Measurements from ENCODE around the gene JAK1. TPM values are rescaled to one million over a fixed set of nuclear protein-coding genes. Genes with fewer than 3 reads are reported as not detected.

JAK1 gene
- total and polyA plus RNA-seq, 2 of the 8 experiments (the other 6 are each of a cell fraction or from before 2014, with no cell fraction given) = 7.8 to 24.5 TPM

DNA sequence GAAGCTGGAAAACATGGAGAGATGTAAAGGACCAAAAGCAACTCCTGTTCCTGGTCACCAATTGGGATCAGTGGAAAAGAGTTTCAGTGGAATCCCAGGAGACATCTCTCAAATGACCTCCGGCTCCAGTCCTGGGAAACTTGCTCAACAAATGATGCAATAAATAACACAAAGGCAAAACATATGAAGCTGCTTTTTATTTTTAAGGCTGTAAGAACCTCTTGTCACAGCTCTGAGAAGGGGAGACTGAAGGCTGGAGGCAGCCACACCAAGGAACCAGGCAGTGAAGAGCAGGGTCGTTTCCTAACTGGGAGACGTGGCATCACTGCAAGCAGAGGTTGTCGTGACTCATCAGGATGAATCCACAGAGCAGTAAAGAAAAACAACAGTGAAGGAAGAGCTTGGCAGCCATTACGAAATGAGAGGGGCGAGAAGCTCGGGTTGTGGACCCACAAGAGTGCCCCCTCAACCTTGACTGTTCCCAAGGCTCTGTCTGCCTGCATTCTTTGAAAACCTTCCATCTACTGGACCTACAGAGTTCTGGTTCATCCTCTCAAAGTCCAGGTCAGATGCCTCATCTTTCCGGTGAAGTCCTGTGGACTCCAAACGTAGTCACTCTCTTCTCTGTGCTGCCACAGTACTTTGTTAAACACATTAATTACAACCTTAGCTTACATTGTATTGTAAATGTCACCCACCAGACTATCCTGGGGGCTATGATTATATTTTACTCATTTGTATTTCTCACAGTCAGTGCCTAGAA is 32.1 kb downstream of the JAK1 start:
- Histone ChIP-seq H3K79me2 (ENCODE audit: control insufficient read depth in 1 of 2, insufficient read depth in 2 of 2, low read length in 2 of 2) (0 out of 4 replicates have a peak, but pooled peaks cover 0 to 6% of the 10 kb centered on the region in 2 experiments), H2AK5ac (ENCODE audit: low read depth, low read length) (no peak overlapping the region), H3K4ac (replicated peaks; ENCODE audit: insufficient read length, low read depth, low read length) (no peak overlapping the region), H3K23ac (ENCODE audit: insufficient read length) (no peak overlapping the region), H3K79me1 (ENCODE audit: low read depth, low read length) (peaks cover 2% of the 10 kb centered on the region; the same call in 1 of the 2 replicates), H2BK15ac (ENCODE audit: low read length) (peak overlapping the region; percentile 11; the same call in 1 of the 2 replicates), H3K9ac (replicated peaks in 1 of 4; ENCODE audit: extremely low read depth in 1 of 4, low read depth in 3 of 4, low read length in 3 of 4) (no peak overlapping the region), H2BK20ac (ENCODE audit: low read length) (0 out of 2 replicates have a peak overlapping the region, but pooled peaks have one; percentile 21), H3K56ac (replicated peaks; ENCODE audit: insufficient read length, low read depth, low read length) (no peak overlapping the region), H4K91ac (replicated peaks; ENCODE audit: insufficient read length, low read length) (no peak overlapping the region), H4K20me1 (replicated peaks in 1 of 2; ENCODE audit: control insufficient read depth in 1 of 2, insufficient read depth in 2 of 2, low read length in 2 of 2) (peaks cover 0 to 2% of the 10 kb centered on the region in 2 experiments), H3K14ac (ENCODE audit: insufficient read length) (no peak overlapping the region), H3K36me3 (ENCODE audit: control insufficient read depth in 2 of 4, insufficient read depth in 4 of 4, low read length in 3 of 4) (no peaks in the 10 kb centered on the region), H2BK12ac (ENCODE audit: low read depth, low read length) (no peak overlapping the region), H3K9me3 (ENCODE audit: insufficient read depth in 2 of 2, low read depth in 1 of 2, low read length in 1 of 2) (no peaks in the 10 kb centered on the region), H4K5ac (ENCODE audit: insufficient read length, low read depth, low read length) (no peak overlapping the region), H4K8ac (ENCODE audit: extremely low read depth, insufficient read depth, low read length) (no peak overlapping the region), H2BK5ac (ENCODE audit: low read depth, low read length) (no peak overlapping the region), H2AFZ (ENCODE audit: low read length) (no peak overlapping the region), H3K27me3 (replicated peaks in 1 of 4; ENCODE audit: control insufficient read depth in 3 of 4, extremely low read depth in 1 of 4, insufficient read depth in 3 of 4, low read length in 3 of 4) (no peaks in the 10 kb centered on the region), H3K4me1 (replicated peaks in 1 of 4; ENCODE audit: control insufficient read depth in 3 of 4, insufficient read depth in 4 of 4, low read length in 3 of 4) (no peaks in the 10 kb centered on the region; a peak in 1 of 7 replicates), H2BK120ac (replicated peaks; ENCODE audit: low read depth, low read length) (no peak overlapping the region), H3K4me2 (ENCODE audit: insufficient read depth in 1 of 2, low read depth in 2 of 2, low read length in 2 of 2) (no peak overlapping the region), H3K4me3 (ENCODE audit: extremely low read depth in 1 of 4, insufficient read depth in 2 of 4, low read depth in 3 of 4, low read length in 4 of 4) (no peak overlapping the region), H3K23me2 (ENCODE audit: low read depth, low read length) (no peaks in the 10 kb centered on the region), H3K18ac (ENCODE audit: extremely low read depth, low read length) (no peak overlapping the region), H3K27ac (ENCODE audit: low read depth, low read length) (no peak overlapping the region)
- POLR2A ChIA-PET (ENCODE audit: partially characterized antibody) = no interaction called here
- WGBS, 2 experiments (ENCODE audit: extremely low coverage in 1 of 2, insufficient coverage in 1 of 2, insufficient read length in 1 of 2, insufficient replicate concordance in 2 of 2, low coverage in 1 of 2, low lambda C conversion rate in 2 of 2, missing lambda C conversion rate in 1 of 2) = 91% methylated on average over 9 of the region's 9 CpGs; no CpG with 5 or more reads in 1 of the 2 experiments
- no peak for DNase-seq (ENCODE audit: low read depth in 1 of 2, low spot score in 2 of 2)
- TF ChIP-seq KDM4A (IDR thresholded peaks at IDR 0.05; ENCODE audit: low read depth, low read length, severe bottlenecking) (no peak), BCL11A (IDR thresholded peaks at IDR 0.05; ENCODE audit: low read depth in 2 of 2, low read length in 2 of 2) (no peak), ASH2L (IDR thresholded peaks at IDR 0.05; ENCODE audit: low read length) (no peak), SP2 (IDR thresholded peaks at IDR 0.05; ENCODE audit: low read length) (no peak), KDM5A (IDR thresholded peaks at IDR 0.05; ENCODE audit: low read length) (no peak), EGR1 (IDR thresholded peaks at IDR 0.05; ENCODE audit: borderline replicate concordance, low read depth, low read length) (no peak), SIRT6 (IDR thresholded peaks at IDR 0.05; ENCODE audit: low read length) (no peak), SIN3A (conservative IDR thresholded peaks at IDR 0.05 in 1 of 2, IDR thresholded peaks at IDR 0.05 in 1 of 2; ENCODE audit: low read depth in 1 of 2, low read length in 2 of 2) (no peak), HDAC2 (IDR thresholded peaks at IDR 0.05; ENCODE audit: borderline replicate concordance in 1 of 2, low read depth in 2 of 2, low read length in 2 of 2) (no peak)
- FAIRE-seq = no peak
- CTCF ChIA-PET (ENCODE audit: partially characterized antibody) = no interaction called here

Data from H1 (cell line).